GM19025 (cell line): ENCODE data around the gene BAIAP3.
A peak's percentile ranks its signal among the peaks of the same experiment; 100 is the strongest.

Source experiments
- ATAC-seq: cut with Tn5 transposase; IDR thresholded peaks from one replicate; pipeline ENCODE4 v1.9.1; 2021; ENCODE audit warnings: mild to moderate bottlenecking, low read depth, moderate library complexity; ENCODE audit not compliant: unreplicated experiment

Gene BAIAP3

DNA sequence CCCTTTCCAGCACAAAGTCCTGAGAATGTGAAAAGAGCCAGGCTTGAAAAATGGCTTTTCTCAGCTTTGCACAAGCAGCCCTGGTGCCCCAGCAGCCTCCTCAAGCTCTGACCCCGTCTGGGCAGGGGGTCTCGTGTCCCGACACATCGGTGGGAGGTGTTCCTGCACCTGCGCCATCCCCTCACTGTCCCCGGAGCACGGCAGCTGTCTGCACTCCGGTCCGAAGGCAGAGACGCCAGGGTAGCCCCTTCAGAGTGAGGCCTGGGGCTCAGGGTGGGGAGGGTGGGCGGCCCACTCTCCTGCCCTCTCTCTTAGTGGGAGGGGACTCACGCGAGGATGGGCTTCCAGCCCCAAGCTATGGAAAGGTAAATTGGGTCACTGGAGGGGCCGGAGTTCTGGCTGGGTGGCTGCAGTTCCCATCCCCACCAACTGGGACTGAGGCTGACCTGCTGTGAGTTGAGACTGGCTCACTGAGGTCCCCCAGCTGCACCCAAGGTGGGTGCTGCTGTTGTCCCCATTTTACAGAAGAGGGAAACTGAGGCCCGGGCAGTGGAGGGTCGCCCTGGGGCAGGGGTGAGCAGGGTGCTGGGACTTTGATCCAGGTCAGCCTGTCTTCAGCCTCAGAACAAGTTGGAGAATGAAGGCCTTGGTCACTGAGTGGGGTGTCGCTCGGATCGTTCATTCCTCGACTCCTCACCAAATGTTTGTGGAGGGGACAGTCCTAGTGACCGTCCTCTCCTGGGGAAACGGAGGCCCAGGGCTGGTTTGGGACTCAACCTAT is 2.3 kb upstream of the BAIAP3 start:
- ATAC-seq = no peak

DNA sequence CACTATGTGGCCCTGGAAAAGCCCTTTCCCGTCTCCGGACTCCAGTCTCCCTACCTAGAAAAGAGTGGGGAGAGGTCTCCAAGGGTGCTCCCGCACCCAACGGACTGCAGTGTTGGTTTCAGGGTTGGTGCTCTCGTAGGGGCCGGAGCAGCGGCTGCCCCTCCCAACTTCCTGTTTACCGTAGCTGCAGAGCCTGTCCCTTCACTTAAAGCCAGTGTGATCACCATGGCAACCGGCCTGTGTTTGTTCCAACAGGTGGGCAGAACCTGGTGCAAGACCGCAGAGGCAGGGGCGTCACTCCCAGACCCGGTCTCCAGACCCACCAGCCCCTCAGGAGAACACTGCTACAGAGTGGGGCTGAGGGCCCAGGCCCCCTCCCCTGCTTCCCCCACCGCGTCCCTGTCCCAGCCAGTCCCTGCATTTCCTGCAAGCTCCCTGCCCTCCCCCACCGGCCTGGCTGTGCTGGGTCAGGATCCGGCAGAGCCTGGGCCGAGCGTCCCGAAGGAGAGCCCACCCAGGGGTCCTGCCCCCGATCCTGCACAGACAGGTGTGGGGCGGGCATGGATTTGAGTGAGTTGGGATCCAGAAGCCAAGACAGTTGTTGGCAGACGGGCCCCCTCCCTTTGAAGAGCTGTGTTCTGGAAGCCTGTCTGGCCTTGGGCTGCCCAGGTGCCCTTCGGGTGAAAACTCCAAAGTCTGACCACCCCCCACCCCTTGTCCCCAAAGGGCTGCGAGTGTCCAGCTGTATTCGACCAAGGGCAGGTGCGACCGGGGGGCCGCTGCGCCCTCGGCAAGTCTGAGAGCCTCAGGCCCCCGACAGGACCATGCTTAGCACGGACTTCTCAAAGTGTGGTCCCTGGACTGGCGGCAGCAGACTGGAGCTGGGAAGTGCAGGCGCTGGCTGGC is 1.5 kb upstream of the BAIAP3 start:
- ATAC-seq = no peak

DNA sequence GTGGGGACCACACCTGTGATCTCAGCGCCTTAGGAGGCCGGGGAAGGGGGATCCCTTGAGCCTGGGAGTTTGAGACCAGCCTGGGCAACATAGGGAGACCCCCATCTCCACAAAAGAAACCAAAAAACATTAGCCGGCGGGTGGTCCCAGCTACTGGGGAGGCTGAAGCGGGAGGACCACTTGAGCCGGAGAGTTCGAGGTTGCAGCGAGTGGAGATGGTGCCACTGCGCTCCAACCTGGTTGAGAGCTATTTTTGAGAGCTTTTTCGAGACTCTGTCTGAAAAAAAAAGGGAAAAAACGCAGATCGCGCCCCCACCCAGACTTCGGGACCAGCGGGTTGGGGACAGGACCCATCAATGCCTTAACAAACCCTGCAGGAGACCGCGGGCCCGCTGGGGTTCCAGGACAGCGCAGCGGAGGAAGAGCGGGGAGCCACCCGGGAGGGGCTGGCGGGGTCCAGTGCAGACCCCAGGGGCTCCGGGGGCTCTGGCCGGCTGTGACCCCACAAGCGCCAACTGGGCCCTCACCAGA is 762 bp upstream of the BAIAP3 start:
- ATAC-seq = no peak

DNA sequence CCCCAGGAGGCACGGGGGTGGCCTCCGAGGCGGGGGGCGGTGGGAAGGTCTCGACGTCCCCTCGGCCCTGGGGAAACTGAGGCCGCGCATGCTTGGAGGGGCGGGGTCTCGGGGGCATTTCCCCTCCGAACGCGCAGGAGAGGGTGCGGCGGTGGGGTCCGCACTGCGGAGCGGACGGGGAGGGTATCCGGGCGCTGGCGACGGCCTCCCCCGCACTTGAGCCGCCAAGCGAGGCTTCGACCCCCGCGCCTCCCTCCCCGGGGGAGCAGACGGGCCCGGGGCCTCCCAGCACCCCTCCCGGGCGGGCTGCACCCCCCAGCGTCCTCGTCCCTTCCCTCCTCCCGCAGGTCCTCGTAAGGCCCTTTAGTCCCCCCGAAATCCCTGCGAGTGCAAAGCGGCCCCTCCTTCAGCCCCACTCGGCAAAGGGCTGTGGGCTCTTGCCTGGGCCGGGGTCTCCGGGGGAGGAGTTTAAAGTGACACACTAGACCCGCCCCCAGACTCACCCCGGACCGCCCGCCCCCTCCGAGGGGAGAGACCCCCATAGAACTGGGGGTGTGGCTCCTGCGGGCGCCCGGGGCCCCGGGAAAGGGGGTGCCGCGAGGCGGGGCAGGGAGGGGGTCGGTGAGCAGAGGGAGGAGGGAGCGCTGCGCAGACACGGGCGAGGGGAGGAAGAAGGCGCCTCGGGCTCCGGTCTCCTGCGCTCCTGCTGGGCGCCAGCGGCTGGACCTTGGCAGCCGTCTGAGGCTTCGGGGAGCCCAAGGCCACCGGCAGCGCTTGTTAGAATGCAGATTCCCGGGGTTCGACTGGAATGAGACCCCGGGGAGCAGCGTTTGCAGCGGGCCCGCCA is 632 bp downstream of the BAIAP3 start:
- no peak for ATAC-seq

DNA sequence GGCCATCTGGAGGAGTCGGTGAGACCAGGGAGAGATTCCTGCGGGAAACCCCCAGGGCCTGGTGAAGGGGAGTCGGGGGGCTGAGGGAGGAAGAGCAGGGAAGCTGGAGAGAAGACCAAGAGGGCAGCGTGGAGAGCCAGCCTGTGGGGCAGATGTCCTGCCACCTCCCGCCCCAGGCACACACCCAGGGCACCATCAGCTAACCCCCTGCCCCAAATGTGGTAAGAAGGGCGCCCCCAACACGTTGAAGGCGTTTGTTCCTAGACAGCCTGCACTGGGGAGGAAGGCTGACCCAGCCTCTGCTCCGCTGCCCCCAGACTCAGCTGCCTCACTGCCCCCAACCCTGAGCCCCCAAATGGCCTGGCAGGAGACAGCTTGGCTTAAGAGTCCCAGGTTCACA is 1.3 kb downstream of the BAIAP3 start:
- ATAC-seq = no peak

DNA sequence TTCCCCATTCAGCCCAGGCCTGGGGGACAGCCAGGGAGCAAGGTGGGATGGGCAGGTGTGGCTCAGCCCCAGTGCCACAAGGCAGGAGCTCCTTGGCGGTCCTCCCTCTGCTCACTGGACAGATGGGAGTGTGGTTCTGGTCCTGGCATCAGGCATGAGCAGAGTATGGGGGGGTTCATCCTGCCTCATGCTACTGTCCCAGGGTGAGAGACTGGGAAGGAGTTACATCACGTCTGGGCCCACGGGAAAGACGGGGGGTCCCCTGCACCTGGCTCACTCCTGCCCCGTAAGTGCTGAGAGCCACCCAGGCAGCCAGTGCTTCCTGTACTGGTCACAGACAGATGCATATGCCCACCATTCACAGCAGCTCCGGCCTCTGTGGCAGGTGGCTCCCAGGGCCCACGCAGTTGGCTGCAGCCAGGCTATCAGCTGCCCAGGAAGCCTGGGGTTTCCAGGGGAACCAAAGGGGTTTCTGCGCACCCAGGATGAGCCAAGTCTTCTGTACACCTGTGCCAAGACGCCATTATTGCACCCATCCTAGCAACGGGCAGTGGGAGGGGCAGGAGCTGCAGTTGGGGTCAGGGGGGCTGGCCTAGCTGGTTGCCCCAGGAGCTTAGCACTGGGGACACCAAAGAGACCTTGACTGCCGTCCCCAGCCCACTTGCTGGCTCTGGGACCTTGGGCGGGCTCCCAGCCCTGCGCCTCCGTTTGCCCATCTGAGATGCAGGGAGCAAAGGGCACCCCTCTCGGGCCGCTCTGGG is 1.9 kb downstream of the BAIAP3 start:
- no peak for ATAC-seq

DNA sequence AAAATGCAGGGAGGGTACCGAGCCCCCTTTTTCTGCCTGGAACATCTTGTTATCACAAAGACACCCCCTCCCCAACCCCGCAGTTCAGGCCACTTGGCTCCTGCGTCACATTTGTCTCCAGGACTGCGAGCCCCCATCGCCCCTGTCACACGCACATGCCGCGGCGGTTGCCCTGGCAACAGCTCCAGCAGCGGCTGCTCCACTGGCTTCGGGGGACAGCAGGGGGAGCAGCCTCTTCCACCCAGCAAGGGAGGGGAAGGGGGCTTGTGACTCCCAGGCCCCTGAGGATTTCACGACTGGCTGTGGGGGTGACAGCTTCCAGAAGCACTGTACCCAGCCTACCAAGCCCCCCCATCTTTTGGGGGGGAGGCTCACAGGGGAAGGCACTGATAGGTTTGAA is 2.6 kb downstream of the BAIAP3 start:
- ATAC-seq = no peak

DNA sequence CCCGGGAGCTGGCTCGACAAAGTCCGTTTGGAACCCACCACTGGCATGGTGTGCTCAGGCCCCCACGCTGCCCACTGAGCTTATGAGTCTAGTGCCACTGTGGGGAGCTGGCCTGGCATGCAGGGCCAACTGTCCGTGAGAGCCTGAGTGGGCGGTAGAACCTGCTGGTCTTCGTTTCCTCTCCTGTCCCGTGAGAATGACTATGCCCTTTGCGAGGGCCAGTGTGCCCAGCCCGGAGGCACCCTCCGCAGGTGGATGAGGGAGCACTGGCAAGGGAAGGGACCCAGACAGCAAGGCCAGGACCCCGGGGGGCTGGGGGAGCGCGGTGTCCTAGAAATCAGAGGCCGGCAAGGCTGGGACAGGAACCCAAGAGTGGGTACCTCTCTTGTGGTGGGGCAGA is 3.2 kb downstream of the BAIAP3 start:
- ATAC-seq = no peak

DNA sequence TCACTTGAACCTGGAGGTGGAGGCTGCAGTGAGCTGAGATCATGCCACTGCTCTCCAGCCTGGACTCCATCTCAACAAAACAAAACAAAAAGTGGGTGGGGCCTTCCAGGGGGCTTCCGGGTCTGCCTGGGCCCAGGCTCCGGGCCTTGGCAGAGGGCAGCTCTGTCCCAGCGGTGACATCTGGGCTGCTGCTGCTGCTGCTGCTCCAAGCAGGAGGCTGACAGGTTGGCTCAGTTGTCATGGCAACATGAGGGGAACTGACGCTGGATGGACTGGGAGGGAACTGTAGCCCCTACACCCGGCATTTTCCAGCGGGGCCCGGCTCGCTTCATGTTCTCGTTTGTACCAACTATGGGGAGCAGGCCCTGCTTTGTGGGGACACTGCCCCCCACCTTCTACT is 4.0 kb downstream of the BAIAP3 start:
- no peak for ATAC-seq

DNA sequence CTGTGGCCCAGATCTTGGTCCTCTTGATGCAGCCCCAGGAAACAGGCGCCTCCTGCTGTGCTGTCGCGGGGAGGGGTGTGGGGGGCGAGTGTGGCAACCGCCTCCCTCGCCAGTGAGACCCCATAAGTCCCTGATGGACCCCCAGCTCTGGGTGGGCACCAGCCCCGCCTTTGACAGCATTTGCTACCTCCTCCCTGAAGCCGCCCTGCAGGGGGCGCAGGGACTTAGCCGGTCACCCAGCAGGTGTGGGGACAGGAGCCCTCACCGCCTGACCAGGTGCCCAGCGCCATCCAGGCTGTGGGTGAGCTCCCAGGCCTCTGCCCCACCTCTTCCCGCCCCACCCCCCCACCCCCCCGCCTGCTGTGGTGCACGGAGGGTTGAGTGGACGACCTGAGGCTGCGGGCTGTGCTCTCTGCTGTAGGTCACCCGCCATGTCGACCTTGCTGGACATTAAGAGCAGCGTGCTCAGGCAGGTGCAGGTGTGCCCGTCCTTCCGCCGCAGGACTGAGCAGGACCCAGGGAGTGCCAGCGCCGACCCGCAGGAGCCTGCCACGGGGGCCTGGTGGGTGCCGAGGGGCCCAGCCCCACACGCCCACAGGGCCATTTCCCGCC is 4.8 kb downstream of the BAIAP3 start:
- no peak for ATAC-seq

DNA sequence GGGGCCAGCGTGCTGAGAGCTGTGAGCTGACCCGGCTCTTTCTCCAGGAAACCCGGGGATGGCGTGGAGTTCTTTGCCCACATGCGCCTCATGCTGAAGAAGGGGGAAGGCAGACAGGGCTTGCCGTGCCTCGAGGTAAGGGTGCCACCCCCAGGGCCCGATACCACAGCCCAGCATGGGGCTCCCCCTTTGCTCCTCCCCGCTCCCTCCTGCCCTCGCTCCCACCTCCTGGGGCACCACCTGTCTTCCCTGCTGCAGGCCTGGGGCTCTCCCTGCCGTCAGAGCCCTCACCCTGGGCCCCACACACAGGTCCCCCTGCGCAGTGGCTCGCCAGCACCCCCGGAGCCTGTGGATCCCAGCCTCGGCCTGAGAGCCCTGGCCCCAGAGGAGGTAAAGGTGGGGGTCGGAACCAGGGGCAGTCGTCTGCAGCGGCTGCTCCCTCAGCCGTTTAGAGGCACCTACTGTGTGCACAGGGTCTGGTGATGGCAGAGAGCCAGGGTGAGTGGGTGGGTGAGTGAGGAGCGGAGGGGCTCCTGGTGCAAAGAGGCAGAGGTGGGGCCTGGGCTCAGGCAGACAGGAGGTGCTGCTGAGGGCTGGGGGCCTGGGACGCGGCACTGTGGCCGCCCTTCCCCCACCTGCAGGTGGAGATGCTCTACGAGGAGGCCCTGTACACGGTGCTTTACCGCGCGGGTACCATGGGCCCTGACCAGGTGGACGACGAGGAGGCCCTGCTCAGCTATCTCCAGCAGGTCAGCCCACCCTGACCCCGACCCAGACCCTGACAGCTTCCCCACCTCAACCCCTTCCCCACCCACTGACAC is 5.6 kb downstream of the BAIAP3 start:
- no peak for ATAC-seq

DNA sequence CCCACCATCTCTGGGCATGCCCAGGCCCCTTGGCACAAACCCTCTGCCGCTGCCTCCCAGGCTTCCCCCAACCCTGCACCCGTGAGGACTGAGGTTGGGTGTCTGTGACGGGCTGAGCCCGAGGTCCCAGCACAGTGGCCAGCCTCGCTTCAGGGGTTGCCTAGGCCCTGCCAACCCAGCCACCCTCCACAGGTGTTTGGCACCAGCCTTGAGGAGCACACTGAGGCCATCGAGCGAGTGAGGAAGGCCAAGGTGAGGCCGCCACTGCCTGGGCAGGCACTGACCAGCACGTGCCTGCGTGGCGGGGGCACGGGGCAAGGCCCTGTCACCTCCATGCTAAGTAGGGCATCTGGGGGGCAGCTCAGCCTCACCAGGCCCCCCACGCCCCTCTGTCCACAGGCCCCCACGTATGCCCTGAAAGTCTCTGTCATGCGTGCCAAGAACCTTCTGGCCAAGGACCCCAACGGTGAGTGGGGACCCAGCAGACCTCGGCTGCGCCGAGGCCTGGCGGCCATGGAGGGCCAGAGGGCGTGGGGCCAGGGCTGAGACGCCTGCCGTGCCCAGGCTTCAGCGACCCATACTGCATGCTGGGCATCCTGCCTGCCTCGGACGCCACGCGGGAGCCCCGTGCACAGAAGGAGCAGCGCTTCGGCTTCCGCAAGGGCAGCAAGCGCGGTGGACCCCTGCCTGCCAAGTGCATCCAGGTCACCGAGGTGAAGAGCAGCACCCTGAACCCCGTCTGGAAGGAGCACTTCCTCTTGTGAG is 7.5 kb downstream of the BAIAP3 start:
- ATAC-seq = no peak

DNA sequence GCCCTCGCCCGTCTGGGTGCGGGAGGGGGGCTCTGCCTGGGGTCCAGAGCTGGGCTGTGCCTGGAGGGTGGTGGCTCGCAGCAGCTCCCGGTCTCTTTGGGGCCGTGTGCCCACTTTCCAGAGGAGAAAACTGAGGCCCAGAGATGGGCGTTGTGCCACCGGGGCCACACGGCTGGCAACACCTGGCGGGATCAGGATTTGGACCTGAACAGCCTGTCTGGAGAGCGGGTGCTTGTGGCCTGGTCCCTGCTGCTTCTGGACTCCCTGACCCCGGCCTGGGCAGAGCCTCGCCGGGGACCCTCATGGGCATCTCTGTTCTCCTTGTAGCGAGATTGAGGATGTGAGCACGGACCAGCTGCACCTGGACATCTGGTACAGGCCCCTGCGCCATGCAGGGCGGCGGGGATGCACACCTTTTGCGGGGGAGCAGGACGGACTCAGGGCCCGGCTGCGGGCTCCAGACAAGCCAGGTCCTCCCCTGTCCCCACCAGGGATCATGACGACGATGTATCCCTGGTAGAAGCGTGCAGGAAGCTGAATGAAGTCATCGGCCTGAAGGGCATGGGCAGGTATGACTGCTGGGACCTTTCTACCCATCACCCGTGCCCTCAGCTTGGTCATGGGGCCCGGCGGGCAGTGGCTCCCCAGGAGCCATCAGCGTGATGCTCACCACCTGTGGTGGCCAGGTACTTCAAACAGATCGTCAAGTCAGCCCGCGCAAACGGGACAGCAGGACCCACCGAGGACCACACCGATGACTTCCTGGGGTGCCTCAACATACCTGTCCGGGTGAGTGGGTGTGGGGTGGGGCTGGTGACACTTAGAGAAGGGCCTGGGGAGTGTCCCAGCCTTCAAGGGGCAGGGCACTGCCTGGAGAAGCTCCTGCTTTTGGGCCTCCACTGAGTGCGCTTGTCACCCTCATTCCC is 8.3 kb downstream of the BAIAP3 start:
- ATAC-seq = no peak

DNA sequence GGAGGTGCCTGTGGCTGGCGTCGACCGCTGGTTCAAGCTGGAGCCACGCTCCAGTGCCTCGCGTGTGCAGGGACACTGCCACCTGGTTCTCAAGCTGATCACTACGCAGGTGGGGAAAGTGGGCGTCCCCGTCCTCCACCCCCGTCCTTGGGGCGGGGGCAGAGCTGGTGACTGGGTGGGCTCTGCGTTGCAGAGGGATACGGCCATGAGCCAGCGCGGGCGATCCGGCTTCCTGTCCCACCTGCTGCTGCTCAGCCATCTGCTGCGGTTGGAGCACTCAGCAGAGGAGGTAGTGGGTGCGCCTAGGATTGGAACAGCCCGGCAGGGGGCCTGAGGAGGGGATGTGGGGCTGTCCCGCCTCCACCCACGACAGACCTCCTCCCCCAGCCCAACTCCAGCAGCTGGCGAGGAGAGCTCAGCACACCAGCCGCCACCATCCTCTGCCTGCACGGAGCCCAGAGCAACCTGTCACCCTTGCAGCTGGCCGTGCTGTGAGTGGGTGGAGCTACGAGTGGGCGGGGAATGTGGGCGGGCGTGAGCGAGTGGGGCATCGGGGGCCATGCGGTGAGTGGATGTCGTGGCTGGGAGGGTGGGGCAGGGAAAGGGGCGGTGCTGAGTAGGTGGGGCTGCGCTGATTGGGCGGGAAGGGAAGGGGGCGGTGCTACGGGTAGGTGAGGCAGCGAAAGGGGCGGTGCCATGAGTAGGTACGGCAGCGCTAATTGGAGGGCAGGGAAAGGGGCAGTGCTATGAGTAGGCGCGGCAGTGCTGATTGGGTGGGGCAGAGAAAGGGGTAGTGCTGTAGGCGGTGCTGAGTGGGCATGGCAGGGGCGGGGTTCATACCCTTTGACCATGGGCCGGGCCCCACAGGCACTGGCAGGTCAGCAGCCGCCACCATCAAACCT is 9.3 kb downstream of the BAIAP3 start:
- ATAC-seq = peak; percentile 90

DNA sequence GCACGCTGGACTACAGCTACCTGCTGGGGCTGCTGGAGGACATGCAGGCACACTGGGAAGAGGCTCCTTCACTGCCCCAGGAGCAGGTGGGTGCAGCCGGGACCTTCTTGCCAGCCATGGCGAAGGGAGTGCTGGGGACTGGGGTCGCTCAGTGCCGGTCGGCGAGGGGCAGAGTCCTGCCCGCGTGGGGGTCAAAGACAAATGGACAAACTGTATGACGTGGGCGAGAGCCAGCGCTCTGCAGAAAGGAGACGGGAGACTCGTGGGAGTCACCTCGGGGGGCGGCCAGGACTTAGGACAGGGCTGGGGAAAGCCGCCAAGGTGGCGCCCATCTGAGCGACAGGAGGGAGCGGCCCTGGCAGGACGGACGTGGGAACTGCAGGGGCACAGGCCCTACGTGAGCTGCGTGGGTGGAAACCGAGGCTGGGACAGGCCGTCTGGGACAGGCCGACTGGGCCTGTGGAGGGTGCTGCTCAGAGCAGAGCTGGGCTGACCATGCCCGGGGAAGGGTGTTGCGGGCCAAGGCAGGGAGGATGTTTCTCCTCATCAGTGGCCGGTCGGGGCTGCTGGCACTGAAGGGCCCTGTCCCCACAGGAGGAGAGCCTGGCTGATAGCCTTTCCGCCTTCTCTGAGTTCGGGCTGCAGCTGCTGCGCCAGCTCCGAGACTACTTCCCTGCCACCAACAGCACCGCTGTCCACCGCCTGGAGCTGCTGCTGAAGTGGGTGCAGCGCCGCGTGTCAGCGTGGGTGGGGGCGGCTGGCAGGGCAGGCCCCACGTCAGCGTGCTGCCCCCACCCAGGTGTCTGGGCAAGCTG is 10.2 kb downstream of the BAIAP3 start:
- ATAC-seq = no peak
